Neutrophil (primary cell): ENCODE data around the gene RAD9B.
"Not testable (repeated sequence)": the region's sequence is repeated elsewhere in the genome, so short reads cannot be mapped to it uniquely, and the experiment has no call there.

Experiments used
- H3K27ac ChIP-seq: fragments of 200-600 bp; sonication (generic); 2 replicates; pipeline ENCODE4 v1.5.1; 2016; ENCODE audit warnings: mild to moderate bottlenecking, moderate library complexity
- H3K27me3 ChIP-seq: fragments of 200-600 bp; sonication (generic); 2 replicates; pipeline ENCODE4 v1.6.0; 2016; ENCODE audit warnings: mild to moderate bottlenecking
- H3K36me3 ChIP-seq: fragments of 200-600 bp; sonication (generic); 2 replicates; pipeline ENCODE4 v1.5.1; 2017
- H3K4me1 ChIP-seq, 2 experiments: fragments of 200-600 bp in 1 of 2; sonication (generic) in 1 of 2; 1 replicate in 1 of 2; 2 replicates in 1 of 2; pipeline versions ENCODE4 v1.5.1 to v1.6.1; 2013 to 2016; ENCODE audit warnings: low read depth in 1 of 2, low read length in 1 of 2, mild to moderate bottlenecking in 1 of 2, moderate library complexity in 1 of 2; ENCODE audit not compliant: control insufficient read depth in 1 of 2, insufficient read depth in 1 of 2
- H3K4me3 ChIP-seq, 2 experiments: fragments of 200-600 bp in 1 of 2; sonication (generic) in 1 of 2; 1 replicate in 1 of 2; 2 replicates in 1 of 2; pipeline ENCODE4 v1.5.1; 2013 to 2016; ENCODE audit warnings: low read depth in 1 of 2, low read length in 1 of 2, mild to moderate bottlenecking in 1 of 2, moderate library complexity in 1 of 2
- H3K9me3 ChIP-seq: fragments of 200-600 bp; sonication (generic); 2 replicates; pipeline ENCODE4 v1.5.1; 2016
- CTCF ChIP-seq: fragments of 200-600 bp; sonication (generic); IDR thresholded peaks from 2 replicates; pipeline ENCODE4 v1.5.1; 2016; ENCODE audit warnings: antibody characterized with exemption

Gene RAD9B

GRCh38 chr12:110516995-110517394, 14.9 kb downstream of the RAD9B start:
- Histone ChIP-seq H3K36me3 (no peaks in the 10 kb centered on the region), H3K4me3 (no peak overlapping the region), H3K4me1 (no peaks in the 10 kb centered on the region), H3K9me3 (no peaks in the 10 kb centered on the region), H3K27me3 (no peaks in the 10 kb centered on the region), H3K27ac (no peak overlapping the region)
- no peak for TF ChIP-seq CTCF

GRCh38 chr12:110518014-110518413, 15.9 kb downstream of the RAD9B start:
- H3K4me1 ChIP-seq, H3K27me3 ChIP-seq, H3K9me3 ChIP-seq, H3K36me3 ChIP-seq, H3K4me3 ChIP-seq, H3K27ac ChIP-seq: not testable (repeated sequence)

- not testable (repeated sequence) for H3K36me3 ChIP-seq, H3K9me3 ChIP-seq, H3K27me3 ChIP-seq, H3K27ac ChIP-seq, H3K4me1 ChIP-seq, H3K4me3 ChIP-seq
These were observed 19.0 kb downstream of the RAD9B start for GRCh38 chr12:110520876-110521712.

GRCh38 chr12:110528277-110528839, 26.2 kb downstream of the RAD9B start:
- Histone ChIP-seq H3K9me3 (no peaks in the 10 kb centered on the region), H3K27me3 (no peaks in the 10 kb centered on the region), H3K36me3 (peaks cover 28% of the 10 kb centered on the region), H3K4me1 (no peaks in the 10 kb centered on the region), H3K27ac (no peak overlapping the region), H3K4me3 (no peak overlapping the region)
- no peak for TF ChIP-seq CTCF

GRCh38 chr12:110530511-110530910, 28.4 kb downstream of the RAD9B start:
- H3K9me3 ChIP-seq, result no peaks in the 10 kb centered on the region
- H3K4me3 ChIP-seq, result no peak overlapping the region
- peaks cover 40% of the 10 kb centered on the region for H3K36me3 ChIP-seq
- no peak overlapping the region for H3K27ac ChIP-seq
- H3K27me3 ChIP-seq, result no peaks in the 10 kb centered on the region
- H3K4me1 ChIP-seq, result no peaks in the 10 kb centered on the region
- TF ChIP-seq CTCF, result no peak

GRCh38 chr12:110531741-110532333, 29.7 kb downstream of the RAD9B start:
- no peaks in the 10 kb centered on the region for H3K9me3 ChIP-seq
- H3K27me3 ChIP-seq, result no peaks in the 10 kb centered on the region
- H3K4me3 ChIP-seq, result no peak overlapping the region
- no peak overlapping the region for H3K27ac ChIP-seq
- H3K4me1 ChIP-seq, result no peaks in the 10 kb centered on the region
- TF ChIP-seq CTCF, result no peak
- peaks cover 53% of the 10 kb centered on the region for H3K36me3 ChIP-seq
